GM12874 (cell line): ENCODE data around the gene SLC4A11.

ENCODE experiments used
- TF ChIP-seq, protein P1 (sequence below): IDR thresholded peaks from 2 replicates; pipeline ENCODE4 v1.5.1; 2011; ENCODE audit warnings: low read depth, mild to moderate bottlenecking, control low read depth, low read length, moderate library complexity; ENCODE audit not compliant: insufficient read depth

Gene SLC4A11

DNA sequence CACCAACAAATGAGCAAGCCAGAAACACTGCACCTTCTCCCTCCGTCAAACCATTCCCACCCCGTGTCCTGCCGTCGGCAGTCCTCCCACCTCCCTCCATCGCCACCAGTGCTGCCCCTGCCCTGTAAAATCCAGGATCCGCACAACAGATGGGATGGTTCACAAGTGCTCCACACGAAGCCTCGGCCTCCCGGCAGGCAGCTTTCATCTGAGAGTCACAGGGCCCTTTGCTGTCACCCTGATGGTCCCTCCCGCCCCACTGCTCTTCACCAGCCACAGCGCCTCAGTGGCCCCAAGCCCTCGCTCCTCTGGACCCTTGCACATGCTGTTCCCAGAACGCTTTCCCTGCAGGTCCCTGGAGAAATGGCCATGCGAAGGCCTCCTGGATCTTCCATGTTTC, 12.1 kb downstream of the SLC4A11 start:
- TF ChIP-seq, protein P1, sequence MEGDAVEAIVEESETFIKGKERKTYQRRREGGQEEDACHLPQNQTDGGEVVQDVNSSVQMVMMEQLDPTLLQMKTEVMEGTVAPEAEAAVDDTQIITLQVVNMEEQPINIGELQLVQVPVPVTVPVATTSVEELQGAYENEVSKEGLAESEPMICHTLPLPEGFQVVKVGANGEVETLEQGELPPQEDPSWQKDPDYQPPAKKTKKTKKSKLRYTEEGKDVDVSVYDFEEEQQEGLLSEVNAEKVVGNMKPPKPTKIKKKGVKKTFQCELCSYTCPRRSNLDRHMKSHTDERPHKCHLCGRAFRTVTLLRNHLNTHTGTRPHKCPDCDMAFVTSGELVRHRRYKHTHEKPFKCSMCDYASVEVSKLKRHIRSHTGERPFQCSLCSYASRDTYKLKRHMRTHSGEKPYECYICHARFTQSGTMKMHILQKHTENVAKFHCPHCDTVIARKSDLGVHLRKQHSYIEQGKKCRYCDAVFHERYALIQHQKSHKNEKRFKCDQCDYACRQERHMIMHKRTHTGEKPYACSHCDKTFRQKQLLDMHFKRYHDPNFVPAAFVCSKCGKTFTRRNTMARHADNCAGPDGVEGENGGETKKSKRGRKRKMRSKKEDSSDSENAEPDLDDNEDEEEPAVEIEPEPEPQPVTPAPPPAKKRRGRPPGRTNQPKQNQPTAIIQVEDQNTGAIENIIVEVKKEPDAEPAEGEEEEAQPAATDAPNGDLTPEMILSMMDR, result no peak

DNA sequence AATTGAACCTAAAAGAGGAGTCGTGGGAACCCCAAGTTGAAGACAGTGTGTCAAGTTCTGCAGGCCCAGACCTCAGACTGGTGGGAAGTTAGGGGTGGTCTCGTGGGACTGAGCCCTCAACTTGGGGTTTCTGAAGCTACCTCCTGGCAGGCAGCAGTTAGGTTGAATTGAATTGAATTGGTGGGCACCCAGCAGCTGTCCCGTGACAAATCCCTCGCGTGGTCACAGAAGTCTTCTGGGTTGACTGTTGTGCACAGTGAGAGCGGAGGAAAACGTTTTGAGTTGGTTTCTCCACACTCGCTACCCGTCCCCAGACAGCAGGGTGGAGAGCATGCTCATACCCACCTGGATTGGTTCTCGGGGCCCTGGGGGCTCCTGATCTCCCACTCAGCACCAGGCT, 12.9 kb downstream of the SLC4A11 start:
- TF ChIP-seq, protein P1, result no peak

DNA sequence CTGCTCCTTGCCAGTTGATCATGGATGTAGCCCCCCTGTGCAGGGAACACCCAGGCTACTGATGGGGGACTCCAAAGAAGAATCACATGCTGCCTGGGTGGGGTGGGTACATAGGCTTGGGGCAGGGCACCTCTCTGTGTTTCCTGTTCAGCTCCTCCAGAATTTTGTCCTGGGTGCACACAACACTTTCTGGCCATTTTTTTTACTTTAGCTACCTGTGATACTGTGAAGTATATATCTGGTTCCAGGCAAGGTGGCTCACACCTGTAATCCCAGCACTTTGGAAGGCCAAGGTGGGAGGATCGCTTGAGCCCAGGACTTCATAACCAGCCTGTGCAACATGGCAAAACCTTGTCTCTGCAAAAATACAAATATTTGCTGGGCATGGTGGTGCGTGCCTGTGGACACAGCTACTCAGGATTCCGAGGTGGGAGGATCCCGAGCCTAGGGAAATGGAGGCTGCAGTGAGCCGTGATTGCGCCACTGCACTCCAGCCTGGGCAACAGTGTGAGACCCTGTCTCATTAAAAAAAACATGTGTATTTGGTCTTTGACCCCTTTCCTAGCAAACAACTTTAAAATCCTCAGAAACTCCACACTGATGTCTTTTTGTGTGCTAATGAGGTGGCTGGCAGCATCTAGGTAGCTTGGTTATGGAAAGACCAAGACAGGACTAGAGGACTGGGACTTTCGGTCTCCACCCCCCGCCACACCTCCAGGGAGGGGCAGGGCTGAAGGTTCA, 14.1 kb downstream of the SLC4A11 start:
- TF ChIP-seq, protein P1, result no peak

DNA sequence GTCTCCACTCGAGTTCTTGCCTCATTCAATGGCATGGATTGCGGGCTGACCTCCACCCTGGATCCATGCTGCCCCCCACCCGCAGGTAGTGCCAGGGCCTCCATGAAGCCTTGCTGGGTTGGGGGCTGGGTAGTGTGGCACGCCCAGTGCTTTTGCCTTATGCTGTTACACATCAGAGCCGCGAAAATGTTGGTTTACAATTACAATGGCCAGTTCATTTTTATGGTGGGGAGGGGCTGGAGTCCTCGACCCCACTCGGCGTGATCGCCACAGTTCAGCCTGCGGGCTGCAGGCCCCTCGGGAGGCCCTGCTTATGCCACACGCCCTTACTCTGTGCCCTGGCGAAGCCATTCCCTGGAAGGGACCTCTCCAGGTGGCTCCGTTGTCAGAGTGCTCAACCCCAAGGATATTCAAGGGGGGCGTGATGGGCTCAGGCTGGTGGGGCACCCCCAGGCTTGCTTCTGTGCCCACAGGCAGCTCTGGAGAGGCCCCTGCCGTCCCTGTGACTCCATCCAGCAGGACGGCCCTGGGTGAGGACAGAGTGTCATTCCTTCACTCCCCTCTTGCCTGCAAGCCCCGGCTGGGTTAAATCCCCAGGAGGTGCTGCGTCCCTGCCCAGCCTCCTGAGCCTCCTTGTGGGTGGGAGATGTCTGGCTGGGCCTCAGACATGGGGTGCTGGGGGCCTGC, 14.9 kb downstream of the SLC4A11 start:
- TF ChIP-seq, protein P1, result no peak

DNA sequence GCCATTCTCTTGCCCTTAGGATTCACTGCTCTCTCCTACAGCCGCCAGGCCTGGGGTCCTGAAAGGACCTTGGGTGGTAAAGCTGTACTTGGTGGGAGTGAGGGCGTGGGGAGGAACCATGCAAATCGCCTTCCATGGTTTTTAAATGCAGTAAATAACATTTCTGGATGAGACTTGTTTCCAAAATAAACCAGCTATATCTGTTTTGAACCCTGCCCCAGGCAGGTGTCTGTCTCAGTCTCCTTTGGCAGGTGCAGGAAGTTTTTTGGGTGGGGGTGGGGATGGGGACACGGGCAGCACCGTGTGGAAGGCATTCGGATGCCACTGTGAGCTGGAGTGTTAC, 15.4 kb downstream of the SLC4A11 start:
- TF ChIP-seq, protein P1, result no peak

DNA sequence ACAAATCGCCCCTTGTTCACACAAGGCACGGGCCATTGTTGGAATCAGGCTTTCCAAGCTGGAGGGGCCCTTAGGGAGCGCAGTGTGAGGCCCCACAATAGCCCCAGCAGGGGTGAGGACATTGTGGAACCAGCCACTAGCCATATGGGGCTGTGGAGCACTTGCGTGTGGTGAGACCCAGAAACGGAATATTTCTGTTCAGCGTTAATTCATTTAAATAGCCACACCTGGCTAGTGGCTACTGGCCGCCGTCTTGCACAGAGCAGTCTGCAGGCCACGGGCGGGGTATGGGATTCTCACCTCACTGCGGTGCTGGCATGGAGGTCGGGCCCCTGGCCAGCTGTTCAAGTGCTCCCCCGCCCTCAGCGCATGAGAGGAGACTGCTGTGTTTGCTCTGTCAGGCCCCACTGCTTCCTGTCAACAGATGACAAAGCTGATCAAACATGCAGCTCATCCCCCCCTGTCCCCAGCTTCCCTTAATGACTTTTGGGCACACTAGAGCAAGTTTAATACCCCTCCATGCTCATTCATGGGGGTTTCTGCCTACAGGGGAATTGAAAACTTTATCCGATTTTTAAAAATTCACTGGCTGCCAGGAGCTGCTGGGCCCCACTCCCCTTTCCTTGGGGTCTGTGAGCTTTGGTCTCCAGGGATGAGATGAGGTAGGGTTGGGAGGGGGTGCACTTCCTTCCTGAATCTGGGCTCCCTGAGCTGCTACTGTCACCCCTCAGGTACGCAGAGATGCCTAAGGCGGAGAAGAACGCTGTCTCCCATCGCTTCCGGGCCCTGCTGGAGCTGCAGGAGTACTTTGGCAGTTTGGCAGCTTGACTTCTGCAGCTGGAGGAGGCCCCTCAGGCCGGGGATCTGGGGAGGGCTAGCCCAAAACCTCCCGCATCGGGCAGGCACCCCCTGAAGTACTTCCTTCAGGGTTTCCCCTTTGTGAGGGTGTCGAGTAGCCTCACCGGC, 16.1 kb downstream of the SLC4A11 start:
- TF ChIP-seq, protein P1, result no peak
